ENCODE measurements around the gene ARRDC4.

Gene ARRDC4

DNA sequence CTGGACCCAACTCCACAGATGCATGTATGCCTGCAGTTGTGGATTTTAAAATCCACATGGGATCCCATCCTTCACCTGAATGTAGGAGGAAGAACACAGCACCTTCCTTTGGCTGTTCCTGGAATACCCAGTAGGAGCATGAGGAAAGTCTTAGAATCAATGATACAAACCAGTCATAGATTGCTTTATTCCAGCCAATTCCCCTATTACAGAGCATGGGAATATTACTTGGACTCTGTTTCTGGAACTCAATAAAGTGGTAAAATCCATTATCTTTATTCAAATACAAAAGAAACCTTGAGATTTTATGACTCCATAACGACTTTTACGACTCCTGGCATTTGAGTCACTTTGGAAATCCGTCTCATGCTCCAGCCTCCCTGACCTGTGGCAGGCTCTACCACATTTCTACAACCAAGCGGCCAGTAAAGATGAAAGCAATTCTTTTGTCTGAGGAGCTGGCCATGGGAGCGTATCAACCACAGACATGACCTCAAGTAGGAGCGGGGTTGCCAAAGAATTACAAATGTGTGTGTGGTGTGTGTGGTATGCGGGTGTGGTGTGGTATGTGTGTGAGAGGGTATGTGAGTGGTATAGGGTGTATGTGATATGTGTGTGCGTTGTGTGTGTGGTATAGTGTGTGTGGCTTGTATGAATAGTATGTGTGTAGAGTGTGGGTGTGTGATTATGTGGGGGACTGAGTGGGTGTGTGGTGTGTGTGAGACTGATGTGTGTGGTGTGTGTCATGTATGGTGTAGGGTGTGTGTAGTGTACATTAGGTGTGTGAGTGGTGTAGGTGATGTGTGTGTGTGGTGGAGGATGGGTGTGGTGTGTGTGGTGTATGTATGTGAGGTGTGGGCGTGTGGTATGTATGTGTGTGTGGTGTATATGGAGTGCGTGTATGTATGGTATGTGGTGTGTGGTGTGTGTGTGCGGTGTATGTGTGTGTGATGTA, 40.0 kb downstream of the ARRDC4 start:
- DNase-seq: no peak

DNA sequence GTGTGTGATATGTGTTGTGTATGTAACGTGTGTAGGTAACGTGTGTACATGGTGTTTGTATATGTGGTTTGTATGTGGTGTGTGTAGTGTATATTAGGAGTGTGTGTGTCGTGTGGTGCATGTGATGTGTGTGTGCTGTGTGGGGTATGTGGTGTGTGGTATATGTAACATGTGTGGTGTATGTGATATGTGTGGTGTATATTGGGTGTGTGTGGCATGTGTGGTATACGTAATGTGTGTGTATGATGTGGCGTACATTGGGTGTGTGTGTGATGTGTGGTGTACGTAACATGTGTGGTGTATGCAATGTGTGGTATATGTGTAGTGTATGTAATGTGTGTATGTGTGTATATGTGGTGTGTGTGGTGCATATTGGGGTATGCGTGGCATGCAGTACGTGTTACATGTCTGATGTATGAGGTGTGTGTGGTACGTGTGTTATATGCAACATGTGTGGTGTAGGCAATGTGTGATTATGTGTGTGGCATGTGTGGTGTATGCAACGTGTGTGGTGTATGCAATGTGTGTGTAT, 41.2 kb downstream of the ARRDC4 start:
- no peak for DNase-seq

DNA sequence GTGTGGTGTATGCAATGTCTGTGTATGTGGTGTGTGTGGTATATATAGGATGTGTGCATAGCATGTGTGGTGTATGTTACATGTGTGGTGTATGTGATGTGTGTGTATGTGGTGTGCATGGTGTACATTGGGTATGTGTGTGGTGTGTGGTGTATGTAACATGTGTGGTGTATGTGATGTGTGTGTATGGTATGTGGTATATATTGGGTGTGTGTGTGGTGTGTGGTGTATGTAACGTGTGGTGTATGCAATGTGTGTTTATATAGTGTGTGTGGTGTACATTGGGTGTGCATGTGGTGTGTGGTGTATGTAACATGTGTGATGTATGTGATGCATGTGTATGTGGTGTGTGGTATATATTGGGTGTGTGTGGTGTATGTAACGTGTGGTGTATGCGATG, 41.9 kb downstream of the ARRDC4 start:
- no peak for DNase-seq

DNA sequence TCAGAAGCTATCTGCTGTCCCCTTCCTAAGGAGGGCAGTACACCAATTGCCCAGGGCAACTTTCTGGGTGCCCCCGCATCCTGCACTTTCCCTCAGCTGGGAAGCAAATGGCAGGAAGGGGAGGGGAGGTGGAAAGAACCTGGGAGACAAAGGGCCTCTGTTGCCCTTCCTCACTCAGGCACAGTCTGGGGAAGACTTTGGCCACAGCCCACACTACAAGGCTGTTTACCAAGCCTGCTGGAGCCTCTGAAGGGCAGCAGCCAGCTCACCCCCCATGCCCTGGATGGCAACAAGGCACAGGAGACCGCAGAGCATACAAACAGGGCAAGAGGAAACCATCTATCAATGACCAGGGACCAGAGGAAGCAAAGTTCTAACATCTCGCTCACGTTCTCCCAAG, 42.4 kb downstream of the ARRDC4 start:
- no peak for DNase-seq

DNA sequence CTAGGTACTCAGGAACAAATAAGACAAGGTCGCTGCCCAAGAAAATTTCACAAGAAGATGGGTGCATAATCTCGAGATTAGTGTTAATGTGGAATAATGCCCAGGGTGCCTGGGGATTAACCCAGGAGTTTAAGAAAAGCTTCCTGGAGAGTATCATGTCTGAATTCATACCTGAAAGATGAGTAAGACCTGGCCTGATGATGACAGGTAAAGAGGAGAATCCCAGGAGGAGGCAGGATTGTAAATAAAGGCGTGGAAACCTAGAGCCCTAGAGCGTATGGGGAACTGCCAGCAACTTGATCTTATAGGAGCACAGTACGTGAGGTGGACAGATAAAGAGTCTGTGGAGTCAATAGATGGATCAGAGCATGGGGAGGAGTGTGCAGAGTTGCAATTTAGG, 43.0 kb downstream of the ARRDC4 start:
- no peak for DNase-seq

DNA sequence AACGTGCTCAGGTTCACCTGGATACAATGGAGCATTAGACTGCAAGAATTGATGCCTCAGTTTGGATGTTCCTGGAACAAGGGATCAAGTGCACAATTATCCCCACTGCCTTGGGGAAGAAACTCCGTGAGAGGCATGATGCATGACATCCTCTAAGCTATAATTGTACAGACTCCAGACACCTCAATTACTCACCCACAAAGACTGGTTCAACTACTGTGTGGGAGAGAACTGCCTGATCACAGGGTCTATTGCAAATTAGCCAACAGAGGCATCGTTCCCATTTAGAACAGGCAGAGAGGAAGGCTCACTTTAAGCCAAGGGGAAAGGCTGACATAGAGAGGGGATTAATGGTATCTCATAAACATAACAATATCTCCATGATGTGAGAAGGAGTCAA, 43.5 kb downstream of the ARRDC4 start:
- DNase-seq: no peak

DNA sequence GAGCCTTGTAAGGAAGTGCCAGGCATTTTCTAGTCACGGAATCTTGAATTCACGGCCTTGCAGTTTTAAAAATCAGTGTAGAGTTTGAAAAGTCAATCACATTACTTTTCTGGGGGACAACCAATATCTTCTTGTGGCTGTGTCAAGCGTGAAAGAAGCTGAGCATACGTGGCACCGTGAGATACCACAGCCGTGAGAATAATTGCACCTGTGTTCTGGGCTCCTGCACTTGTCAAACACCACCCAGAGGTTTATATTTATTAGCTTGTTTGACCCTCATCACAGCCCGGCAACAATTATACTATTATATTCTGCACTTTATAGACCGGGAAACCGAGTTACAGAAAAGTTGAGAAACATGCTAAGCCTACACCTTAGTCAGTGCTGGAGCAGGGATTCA, 45.2 kb downstream of the ARRDC4 start:
- DNase-seq: no peak

DNA sequence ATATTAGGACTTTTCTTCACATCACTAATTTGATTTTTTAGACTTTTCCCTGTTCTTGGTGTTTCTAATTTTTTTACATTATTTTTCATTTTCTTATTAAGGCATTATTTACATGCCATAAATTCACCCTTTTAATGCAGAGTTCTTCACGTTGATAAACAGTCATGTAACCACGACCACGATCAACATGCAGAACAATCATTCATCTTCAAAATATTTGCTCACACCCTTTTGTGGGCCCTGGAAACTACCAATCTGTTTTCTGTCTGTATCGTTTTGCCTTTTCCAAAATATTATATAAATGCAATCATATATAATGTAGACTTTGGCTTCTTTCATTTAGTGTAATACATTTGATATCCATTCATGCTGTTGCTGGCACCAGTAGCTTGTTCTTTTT, 48.7 kb downstream of the ARRDC4 start:
- no peak for DNase-seq

DNA sequence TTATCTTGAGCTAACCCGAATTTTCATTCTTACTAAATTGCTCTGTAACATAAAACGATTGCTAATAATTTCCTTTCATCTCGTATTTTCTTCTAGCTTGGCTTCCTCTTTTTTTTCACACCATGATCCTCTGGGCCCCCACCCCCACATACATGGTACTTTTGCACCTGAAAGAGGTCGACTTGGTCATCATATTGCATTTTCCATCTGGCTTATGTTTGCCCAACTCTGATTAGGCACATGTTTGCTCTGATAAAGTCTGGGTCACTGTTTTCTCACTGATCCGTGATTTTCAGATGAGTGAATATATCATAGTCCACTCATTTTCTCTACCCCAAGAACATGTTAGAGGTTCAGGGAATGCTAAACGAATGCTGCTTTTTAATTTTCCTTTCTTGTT, 49.5 kb downstream of the ARRDC4 start:
- DNase-seq: no peak

DNA sequence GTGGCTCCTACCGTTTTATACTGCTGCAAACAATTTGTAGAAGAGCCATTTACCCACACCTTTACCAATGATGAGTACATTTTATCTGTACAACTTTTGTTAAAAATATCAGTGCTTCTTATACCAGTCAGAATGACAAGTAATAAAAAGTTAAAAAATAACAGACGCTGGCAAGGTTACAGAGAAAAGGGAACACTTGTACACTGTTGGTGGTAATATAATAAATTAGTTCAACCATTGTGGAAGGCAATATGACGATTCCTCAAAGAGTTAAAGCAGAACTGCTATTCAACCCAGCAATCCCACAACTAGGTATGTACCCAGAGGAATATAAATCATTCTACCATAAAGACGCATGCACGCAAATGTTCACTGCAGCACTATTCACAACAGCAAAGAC, 51.9 kb downstream of the ARRDC4 start:
- no peak for DNase-seq

DNA sequence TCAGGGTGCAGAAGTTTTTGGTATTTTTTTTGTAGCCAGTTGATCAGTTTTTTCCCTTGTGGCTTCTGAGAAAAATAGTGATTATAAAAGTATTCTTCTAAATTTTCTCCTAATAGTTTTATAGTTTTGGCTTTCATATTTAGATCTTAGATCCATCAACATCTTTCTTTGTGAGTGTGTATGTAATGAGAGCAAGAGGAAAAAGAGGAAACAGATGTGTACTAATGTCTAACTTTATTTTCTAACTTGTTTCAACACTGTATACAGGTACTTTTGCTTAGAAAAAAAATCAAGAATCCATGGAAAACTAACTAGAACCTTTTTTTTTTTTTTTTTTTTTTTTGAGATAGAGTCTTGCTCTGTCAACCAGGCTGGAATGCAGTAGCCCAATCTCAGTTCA, 53.1 kb downstream of the ARRDC4 start:
- DNase-seq: no peak

DNA sequence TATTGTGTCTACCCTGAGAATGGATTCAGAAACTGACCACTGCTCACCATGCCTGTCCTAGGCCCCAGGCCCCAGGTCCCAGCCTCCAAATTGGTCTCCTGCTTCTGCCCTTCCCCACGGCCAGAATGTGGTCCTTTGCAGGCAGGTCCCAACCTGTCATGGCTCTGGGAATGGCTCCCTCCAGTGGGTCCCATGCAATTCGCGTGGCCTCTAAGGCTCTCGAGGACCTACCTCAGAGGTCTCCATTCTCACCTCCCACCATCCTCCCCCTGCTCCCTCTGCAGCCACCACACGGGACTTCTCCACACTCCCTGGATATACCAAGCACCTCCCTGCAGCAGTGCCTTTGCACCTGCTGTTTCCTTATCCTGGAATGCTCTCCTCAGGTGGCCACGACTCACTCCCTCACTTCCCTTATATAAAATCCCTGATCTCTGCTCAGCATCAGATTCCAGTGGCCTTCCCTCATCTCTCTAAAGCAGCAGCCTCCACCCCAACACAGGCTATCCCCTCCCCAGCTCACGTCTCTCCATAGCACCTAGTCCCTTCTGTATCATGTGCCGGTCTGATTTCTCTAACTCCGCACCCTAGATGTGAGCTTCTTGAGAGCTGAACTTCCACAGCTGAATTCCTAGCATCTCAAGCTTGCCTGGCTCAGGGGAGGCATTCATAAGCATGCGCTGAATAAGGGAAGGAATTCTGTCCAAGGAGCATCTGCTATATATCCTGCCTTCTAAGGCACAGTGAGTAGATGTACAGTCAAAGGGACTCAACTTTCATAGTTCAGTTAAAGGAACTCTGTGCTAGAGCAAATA, 56.9 kb downstream of the ARRDC4 start:
- DNase-seq: no peak

DNA sequence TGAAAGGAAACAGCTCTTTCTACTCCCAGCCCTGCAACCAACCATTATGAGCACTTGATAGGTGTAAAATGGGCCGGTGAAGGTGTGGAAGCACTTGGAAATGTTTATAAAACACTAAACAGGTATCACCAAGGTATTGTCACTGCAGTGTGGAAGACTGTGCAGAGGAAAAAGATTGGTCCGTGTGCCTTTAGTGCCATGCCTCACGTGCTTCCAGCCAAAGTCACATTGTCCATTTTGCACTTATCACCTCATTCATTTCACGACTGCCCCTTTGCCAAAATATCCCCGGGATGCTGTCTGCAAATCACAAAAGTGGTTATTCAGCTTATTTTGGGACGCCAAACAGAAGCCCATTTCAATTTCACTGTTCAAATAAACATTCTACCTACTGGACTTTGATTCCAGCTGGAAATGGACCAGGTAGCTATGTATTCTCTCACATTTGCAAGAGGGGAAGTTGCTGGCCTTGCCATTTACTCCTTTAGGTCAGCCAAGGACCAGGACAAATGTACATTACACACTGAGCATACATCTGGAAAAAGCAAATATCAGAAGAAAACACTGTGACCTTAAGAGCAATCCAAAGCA, 58.4 kb downstream of the ARRDC4 start:
- DNase-seq: no peak
